ENCODE measurements around the gene PSMD8.
A peak's percentile ranks its signal among the peaks of the same experiment; 100 is the strongest.

The PSMD8 gene

GRCh38 chr19:38373907-38374331, 452 bp upstream of the PSMD8 start:
- DNase-seq (ENCODE audit: low read depth): no peak
- TF ChIP-seq, protein P1, sequence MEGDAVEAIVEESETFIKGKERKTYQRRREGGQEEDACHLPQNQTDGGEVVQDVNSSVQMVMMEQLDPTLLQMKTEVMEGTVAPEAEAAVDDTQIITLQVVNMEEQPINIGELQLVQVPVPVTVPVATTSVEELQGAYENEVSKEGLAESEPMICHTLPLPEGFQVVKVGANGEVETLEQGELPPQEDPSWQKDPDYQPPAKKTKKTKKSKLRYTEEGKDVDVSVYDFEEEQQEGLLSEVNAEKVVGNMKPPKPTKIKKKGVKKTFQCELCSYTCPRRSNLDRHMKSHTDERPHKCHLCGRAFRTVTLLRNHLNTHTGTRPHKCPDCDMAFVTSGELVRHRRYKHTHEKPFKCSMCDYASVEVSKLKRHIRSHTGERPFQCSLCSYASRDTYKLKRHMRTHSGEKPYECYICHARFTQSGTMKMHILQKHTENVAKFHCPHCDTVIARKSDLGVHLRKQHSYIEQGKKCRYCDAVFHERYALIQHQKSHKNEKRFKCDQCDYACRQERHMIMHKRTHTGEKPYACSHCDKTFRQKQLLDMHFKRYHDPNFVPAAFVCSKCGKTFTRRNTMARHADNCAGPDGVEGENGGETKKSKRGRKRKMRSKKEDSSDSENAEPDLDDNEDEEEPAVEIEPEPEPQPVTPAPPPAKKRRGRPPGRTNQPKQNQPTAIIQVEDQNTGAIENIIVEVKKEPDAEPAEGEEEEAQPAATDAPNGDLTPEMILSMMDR (conservative IDR thresholded peaks at IDR 0.05; ENCODE audit: low read depth, low read length): no peak
- peak overlapping the region; percentile 54 for H3K4me3 ChIP-seq (ENCODE audit: low read length)

- no peak for DNase-seq (ENCODE audit: low read depth)
- TF ChIP-seq, protein P1 (conservative IDR thresholded peaks at IDR 0.05; ENCODE audit: low read depth, low read length): no peak
- peak overlapping the region; percentile 92 for H3K4me3 ChIP-seq (ENCODE audit: low read length)
Measured at GRCh38 chr19:38375098-38375493, 725 bp downstream of the PSMD8 start.

DNA sequence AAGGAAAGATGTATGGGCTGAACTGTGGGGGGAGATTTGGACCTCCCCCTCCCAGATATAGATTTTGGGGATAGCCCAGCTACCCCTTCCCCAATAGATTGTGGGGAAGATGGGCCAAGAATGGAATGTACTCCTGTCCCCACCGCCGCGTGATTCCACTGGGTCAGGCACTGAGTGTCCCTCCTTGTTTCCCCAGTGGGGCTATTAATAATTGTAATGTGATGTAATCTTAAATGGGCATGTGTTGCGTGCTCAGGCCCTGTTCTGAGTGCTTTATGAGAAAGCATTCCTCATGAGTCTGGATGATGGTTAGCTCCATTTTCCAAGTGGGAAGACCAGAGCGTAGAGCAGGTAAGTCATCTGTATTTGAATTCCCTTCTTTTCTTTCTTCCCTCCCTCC, 1.4 kb downstream of the PSMD8 start:
- H3K4me3 ChIP-seq (ENCODE audit: low read length): peak overlapping the region; percentile 92
- DNase-seq (ENCODE audit: low read depth): no peak
- TF ChIP-seq, protein P1 (conservative IDR thresholded peaks at IDR 0.05; ENCODE audit: low read depth, low read length): no peak

- TF ChIP-seq, protein P1 (conservative IDR thresholded peaks at IDR 0.05; ENCODE audit: low read depth, low read length): no peak
- DNase-seq (ENCODE audit: low read depth): no peak
- no peak overlapping the region for H3K4me3 ChIP-seq (ENCODE audit: low read length)
Measured at GRCh38 chr19:38376576-38376975, 2.2 kb downstream of the PSMD8 start.

- TF ChIP-seq, protein P1 (conservative IDR thresholded peaks at IDR 0.05; ENCODE audit: low read depth, low read length): no peak
- DNase-seq (ENCODE audit: low read depth): no peak
- H3K4me3 ChIP-seq (ENCODE audit: low read length): no peak overlapping the region
Measured at GRCh38 chr19:38377052-38377451, 2.7 kb downstream of the PSMD8 start.

- DNase-seq (ENCODE audit: low read depth): no peak
- TF ChIP-seq, protein P1 (conservative IDR thresholded peaks at IDR 0.05; ENCODE audit: low read depth, low read length): no peak
- no peak overlapping the region for H3K4me3 ChIP-seq (ENCODE audit: low read length)
Measured at GRCh38 chr19:38378866-38379265, 4.5 kb downstream of the PSMD8 start.

DNA sequence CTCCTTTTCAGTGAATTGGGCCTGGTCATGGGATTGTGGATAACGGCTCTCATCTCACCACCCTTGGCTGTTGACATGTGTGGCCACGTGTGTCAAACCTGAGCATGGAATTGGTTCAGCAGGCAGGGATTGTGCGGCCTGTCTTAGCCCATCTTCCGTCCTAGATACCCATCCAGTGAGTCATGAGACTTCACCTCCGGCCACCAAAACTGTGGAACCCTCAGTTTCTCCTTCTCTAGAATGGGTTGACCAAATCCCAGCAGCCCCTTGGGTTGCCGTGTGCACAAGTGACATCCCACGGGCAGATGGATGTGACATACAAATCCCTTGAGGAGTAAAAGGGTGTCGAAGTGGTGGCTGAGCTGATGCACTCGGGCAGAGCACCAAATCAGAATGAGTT, 6.8 kb downstream of the PSMD8 start:
- TF ChIP-seq, protein P1 (conservative IDR thresholded peaks at IDR 0.05; ENCODE audit: low read depth, low read length): no peak
- no peak overlapping the region for H3K4me3 ChIP-seq (ENCODE audit: low read length)
- DNase-seq (ENCODE audit: low read depth): no peak

Measured in retinal pigment epithelial cell (primary cell).